Stimulated activated CD8-positive, alpha-beta memory T cell treated with anti-CD3 and anti-CD28 coated beads, Interleukin-12 subunit alpha, Interleukin-12 subunit beta, amount 100 ng/mL, for 4 hours (primary cell): Measurements from ENCODE around the gene METTL15.
"Not testable (repeated sequence)": the region's sequence is repeated elsewhere in the genome, so short reads cannot be mapped to it uniquely, and the experiment has no call there.

Source experiments
- DNase-seq: peaks from one replicate; pipeline ENCODE4 v3.0.0-alpha.2; 2020; ENCODE audit warnings: low read depth

METTL15 gene

DNA sequence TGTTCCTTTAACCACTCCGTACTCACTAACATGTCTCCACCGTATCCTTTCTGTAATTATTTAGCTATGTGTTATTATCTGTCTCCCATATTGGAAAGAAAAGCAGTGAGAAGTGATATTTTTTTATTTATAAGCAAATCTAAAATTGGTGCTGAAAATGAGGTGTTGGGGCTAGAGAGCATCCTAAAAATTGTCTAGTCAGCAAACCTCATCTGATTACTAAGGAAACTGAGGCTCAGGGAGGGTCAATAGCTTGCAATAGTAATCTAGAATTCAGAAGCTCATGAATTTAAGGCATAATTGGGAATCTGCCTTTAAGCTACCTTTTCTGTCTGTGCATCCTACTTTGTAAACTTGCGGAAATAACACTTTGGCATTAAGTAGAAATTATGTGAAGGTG is 190.0 kb downstream of the METTL15 start:
- DNase-seq = no peak

DNA sequence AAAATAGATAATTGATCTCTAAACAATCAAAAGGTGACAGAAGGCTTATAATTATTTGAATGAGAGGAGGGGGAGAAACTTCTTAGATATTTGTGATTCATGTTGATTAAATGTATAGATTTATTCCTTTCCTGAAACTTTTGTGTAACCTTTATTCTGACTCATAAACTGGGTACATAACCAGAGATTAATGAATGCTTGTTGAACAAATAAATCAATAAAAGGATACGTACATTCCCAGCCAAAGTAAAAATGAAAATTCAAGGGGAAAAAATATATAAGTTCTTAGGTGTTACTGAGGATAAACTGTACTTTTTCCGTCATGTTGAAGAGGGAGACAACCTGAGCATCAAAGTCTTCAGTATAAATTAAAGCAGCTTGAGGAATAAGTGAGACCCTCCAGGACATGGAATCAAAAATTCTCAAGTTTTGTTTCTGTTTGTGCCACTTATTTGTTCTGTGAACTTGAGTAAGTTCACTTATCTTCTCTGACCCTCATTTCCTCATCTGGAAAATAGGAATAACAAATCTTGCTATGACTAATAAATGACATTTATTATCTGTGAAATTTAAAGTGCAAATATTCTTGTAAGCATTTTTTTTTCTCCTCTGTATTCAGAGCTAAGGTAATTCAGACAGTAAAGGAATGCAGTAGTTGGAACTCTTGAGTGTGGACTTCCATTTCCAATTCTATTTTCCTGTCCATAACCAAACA is 195.4 kb downstream of the METTL15 start:
- no peak for DNase-seq

DNA sequence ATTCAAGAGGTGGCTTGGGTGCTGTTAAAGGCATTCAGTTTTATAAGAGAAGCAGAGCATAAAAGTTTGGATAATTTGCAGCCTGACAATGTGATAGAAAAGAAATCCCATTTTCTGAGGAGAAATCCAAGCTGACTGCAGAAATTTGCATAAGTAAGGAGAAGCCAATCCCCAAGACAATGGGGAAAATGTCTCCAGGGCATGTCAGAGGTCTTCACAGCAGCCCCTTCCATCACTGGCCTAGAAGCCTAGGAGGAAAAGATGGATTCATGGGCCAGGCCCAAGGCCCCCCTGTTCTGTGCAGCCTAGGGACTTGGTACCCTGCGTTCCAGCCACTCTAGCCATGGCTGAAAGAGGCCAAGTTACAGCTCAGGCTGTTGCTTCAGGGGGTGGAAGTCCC is 207.3 kb downstream of the METTL15 start:
- no peak for DNase-seq

DNA sequence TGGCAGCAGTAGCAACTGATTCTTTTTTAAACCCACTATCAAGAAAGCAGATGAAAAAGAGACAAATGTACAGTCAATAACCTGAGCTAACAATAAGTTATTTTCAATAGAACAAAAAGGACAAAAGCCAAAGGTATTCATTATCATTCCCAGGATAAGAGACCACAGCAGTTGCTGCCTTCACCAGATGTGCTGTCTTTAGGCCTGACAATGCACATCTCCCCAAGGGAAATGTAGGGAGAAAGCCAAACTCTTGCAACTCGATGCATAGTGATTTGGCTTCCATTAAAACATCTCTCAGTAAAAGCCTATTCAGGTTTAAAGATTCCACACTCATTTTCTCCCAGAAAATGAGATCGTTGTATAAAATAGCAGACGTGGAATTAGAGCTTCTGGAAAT is 210.7 kb downstream of the METTL15 start:
- no peak for DNase-seq

GRCh38 chr11:28323621-28324020 is 215.4 kb downstream of the METTL15 start:
- DNase-seq = no peak

DNA sequence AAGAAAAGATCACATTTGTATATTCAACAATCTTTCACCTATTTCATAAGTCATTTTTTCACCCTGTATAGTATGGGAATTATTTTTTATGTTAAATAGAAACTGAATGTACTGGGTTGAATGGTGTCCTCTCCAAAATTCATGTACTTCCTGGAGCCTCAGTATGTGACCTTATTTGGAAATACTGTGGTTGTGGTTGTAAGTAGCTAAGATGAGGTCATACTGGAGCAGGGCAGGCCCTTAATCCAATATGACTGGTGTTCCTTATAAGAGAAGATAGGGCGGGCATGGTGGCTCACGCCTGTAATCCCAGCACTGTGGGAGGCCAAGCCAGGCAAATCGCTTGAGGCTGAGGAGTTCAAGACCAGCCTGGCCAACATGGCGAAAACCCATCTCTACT is 224.2 kb downstream of the METTL15 start:
- not testable (repeated sequence) for DNase-seq

- DNase-seq = no peak
These were observed 229.5 kb downstream of the METTL15 start for GRCh38 chr11:28337701-28338100.

DNA sequence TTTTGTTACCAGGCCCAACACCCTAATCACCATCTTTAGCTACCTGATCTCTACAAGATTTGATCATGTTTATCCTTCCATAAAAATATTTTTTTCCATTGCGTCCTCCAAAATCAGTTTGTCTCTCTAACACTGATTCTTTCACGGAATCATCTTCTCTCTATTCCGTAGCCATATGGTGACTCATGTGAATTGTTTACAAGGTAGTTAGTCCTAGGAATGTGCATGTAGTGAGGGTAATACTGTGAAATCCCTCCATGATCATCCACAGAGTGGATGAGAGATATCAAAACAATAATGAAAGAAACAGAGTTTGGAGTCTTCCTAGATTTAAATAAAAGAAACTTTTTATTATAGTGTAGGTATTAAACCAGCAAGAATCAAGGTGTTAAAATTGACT is 230.2 kb downstream of the METTL15 start:
- DNase-seq = no peak

DNA sequence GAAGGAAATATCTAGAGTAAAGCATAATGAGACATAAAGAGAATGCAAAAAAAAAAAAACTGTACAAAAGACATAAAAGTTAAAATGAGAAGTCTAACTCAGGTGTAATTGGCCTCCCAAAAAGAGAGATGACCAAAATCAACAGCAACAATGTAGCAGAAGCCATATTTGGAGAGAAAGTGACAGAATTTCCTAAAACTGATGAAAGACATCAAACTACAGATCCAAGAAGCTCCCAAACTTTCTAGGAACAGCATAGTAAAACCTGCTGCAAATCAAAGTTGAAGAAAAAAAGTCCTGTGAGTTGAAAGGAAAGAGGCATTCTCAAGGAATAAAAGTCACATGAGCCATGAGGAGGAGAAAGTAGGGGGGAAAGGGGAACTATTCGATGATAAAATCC is 231.3 kb downstream of the METTL15 start:
- no peak for DNase-seq

DNA sequence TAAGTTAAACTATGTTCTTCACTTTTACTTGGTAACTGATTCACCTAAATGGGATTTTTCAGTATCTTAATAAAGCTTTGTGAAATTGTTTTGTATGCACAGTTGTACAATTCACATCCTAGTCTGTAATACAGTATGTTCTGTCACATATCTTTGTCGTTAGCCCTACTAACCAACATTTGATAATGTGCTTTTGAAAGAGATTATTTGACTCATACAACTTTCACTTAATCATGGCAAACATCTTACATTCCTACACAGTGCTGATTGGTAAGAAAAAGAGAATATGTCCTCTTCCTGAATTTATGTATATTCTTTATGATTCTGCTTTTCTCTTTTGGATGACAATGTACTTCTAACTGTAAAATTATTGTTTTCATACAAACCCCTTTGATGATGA is 234.5 kb downstream of the METTL15 start:
- no peak for DNase-seq

DNA sequence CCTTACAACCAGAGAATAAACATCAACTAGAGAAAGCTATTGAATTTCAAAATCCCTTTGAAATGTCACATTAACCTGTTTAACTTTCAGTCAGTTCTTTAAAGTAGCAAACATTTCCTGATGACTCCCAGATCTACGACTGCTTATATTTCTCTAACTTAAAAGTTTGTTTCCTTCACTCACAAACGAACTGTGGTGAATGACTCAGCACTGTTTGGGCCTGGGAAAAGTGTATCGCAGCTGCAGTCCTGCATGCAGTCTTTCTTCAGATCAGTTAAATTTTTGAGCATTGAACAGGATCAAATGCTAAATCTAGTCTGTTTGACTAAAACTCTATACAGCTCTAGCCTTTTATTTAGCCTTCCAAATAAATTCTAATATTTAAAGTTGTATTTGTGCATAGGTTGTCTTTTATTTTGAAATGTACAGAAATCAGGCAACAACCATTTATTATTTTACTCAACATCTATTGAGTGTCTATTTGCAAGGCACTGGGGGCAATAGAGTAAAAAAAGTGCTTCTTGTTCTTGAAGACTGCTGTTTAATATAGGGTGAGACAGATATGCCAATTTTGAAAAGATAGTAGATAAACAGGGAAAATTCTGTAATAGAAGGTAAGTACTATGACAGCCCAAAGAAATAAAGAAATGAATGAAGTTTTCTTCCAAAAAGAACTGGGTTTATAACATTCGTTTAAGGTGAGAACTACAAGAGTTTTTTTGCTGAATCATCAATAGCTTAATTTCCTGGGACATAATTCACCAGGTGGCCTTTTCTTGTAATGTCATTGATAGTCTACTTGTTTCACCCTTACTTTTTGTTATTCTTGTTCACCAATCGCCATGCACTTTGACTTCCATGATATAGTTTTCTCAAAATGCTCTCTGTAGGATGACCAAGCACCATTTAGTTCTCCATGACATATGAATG is 235.4 kb downstream of the METTL15 start:
- no peak for DNase-seq

DNA sequence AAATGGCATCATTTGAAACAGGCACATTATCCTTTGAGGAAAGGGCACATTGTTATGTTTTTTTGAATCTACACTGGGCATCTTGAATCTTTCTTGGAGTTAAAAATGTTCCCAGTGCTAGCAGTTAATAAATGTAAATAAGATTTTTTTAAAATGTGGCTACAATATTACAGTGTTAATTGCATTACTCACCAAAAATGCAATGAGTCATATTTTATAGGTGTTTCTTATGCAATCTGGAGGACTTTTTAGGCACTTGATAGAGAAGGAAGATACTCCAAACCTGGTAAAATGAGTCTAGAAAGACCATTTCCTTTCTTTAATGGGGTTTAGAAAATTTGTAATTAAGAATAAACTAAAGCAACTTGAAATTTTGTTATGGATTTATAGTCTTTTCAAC is 238.0 kb downstream of the METTL15 start:
- DNase-seq = no peak

- DNase-seq = no peak
These were observed 238.5 kb downstream of the METTL15 start for GRCh38 chr11:28346721-28347120.

DNA sequence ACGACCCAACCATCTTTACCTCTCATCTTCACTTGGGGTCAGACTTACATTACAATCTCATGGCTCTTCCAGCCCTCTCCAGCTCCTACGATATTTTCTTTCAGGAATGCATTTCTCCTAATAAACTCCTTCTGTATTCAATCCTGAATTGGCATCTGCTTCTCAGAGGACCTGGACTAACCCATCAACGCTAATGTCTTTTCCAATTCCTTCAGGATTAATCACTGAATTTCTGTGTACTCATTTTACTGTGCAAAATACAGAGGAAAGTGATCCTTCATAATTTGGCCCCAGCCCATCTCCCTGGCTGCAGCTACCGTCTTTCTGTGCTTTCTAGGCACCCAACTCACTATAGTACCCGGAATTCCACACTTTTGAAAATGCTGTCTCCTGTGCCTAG is 239.2 kb downstream of the METTL15 start:
- no peak for DNase-seq

GRCh38 chr11:28350216-28350615 is 242.0 kb downstream of the METTL15 start:
- no peak for DNase-seq

- DNase-seq = no peak
These were observed 245.8 kb downstream of the METTL15 start for GRCh38 chr11:28353991-28354390.

DNA sequence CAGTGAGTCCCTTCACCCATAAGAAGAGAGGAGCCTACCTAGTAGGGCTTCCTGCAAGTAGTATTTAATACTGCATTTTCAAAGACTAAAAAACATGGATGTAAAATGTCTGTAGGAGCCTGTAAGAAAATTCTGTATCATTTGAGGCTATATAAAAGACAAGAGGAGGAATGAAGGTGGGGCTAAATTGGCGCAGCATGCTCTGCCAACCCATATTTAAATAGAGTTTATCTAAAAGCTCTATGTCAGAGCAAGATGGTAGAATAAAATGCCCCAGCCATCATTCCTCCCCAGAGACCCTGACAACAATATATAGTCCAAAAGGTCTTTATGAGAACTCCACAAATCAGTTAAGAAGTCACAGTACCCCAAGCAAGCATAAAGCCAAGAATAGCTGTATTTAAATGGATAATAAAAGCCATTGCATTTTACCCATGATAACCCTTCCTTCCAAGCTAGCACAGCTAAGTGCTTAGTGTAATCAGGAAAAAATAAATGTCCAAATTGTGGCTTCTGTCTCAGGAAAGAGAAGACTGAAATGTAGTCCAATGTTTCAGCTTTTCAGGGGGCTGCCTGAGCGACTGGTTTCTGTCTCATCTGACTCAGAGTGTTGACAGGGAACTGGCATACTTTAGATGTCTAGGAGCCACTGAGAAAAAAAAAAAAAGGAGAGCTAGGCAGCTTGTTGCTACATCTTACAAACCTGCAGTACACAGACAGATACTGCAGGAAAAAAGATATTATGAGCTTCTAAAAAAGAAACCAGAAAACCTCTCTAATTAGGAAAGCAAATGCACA is 258.6 kb downstream of the METTL15 start:
- no peak for DNase-seq

GRCh38 chr11:28378095-28378494 is 269.9 kb downstream of the METTL15 start:
- DNase-seq = not testable (repeated sequence)
